Astrocyte of the spinal cord (primary cell): ENCODE data around the gene TTLL12.

Source experiments
- DNase-seq: peaks from one replicate; pipeline ENCODE4 v3.0.0; 2011; ENCODE audit warnings: low read depth, low spot score
- H3K4me3 ChIP-seq: 2 replicates; pipeline ENCODE4 v1.5.1; 2011; ENCODE audit warnings: low read depth, mild to moderate bottlenecking, low read length, moderate library complexity
- in situ Hi-C: cut with HindIII; loops from 2 replicates; pipeline ENCODE4 v1.10.0; 2017; ENCODE audit warnings: low sequenced_read_pairs
- TF ChIP-seq, protein P1 (sequence below): IDR thresholded peaks from 2 replicates; pipeline ENCODE4 v1.5.1; 2012; ENCODE audit warnings: low read depth, mild to moderate bottlenecking, low read length, inconsistent platforms

Gene TTLL12

GRCh38 chr22:43200555-43200954 lies 13.6 kb upstream of the TTLL12 start:
- in situ Hi-C loops: no loop called here
- DNase-seq: no peak
- no peak overlapping the region for H3K4me3 ChIP-seq
- TF ChIP-seq, protein P1, sequence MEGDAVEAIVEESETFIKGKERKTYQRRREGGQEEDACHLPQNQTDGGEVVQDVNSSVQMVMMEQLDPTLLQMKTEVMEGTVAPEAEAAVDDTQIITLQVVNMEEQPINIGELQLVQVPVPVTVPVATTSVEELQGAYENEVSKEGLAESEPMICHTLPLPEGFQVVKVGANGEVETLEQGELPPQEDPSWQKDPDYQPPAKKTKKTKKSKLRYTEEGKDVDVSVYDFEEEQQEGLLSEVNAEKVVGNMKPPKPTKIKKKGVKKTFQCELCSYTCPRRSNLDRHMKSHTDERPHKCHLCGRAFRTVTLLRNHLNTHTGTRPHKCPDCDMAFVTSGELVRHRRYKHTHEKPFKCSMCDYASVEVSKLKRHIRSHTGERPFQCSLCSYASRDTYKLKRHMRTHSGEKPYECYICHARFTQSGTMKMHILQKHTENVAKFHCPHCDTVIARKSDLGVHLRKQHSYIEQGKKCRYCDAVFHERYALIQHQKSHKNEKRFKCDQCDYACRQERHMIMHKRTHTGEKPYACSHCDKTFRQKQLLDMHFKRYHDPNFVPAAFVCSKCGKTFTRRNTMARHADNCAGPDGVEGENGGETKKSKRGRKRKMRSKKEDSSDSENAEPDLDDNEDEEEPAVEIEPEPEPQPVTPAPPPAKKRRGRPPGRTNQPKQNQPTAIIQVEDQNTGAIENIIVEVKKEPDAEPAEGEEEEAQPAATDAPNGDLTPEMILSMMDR: no peak

DNA sequence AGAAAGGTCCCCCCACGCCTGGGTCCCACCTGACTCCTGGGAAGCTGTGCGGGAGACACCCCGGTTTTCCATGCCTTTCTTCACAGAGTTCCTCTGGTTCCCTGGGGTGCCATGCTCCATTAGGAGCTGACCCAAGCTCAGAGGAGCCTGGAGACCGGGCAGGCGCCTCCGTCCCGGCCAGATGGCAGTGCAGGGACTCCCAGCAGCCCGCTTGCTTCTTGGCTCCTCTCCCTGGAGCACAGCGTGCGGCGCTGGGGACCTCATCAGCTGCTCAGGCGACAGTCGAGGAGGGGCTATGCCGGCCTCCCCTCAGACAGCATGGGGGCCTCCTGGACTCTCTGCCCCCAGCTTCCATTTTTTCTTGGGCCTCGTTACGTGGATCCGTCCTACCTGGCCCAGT lies 13.1 kb upstream of the TTLL12 start:
- TF ChIP-seq, protein P1: no peak
- no peak for DNase-seq
- no peak overlapping the region for H3K4me3 ChIP-seq
- in situ Hi-C loops: no loop called here

DNA sequence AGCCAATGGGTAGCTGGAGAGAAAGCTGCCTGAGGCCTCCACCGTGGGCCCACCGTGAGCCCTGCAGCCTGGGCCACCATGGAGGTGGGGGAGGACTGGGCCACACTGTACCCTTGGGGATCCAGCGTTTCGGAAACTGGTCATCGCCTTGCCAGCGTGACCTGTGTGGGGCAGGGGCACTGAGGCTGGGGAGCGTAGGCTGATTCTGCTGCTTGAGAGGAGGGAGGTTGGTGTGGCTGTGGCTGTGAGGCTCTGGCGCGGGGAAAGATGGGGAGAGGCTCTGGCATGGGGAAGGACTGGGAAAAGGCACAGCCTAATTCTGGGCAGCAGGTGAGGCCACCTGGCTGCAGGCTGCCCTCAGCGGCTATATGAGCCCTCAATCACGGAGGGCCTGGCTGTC lies 12.6 kb upstream of the TTLL12 start:
- DNase-seq: no peak
- H3K4me3 ChIP-seq: no peak overlapping the region
- in situ Hi-C loops: no loop called here
- TF ChIP-seq, protein P1: no peak

DNA sequence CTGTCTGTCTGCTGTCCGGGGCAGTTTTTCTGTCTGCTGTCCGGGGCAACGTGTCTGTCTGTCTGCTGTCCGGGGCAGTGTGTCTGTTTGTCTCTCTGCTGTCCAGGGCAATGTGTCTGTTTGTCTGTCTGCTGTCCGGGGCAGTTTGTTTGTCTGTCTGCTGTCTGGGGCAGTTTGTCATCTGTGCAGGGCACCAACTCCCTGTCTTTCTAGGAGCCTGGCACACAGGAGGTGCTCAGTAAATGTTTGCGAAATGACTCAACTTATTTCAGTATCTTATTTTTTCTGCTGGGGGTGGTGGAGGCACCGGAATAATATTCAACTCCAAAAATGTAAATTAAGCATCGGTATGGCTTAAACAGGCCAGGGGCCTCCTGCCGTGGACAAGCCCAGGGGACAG lies 12.0 kb upstream of the TTLL12 start:
- no peak overlapping the region for H3K4me3 ChIP-seq
- no peak for DNase-seq
- in situ Hi-C loops: no loop called here
- TF ChIP-seq, protein P1: no peak

DNA sequence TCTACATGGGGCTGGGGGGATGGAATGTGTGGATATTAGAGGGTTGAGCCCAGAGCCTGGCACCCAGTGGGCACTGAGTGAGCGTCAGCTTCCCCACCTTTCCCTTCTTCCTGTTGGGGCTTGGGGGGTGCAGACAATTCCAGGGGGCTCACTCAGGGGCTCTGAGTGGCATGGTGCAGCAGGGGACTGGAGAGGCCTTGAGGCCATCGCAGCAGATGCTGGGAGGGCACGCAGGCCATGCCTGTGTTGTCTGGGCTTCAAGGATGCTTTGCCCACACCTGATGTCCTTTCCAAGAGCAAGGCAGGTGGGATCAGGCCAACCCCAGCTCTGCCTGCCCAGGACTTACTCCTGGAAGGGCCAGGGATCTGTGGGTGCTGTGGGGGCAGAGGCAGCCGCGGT lies 11.2 kb upstream of the TTLL12 start:
- DNase-seq: no peak
- in situ Hi-C loops: no loop called here
- TF ChIP-seq, protein P1: no peak
- no peak overlapping the region for H3K4me3 ChIP-seq

- TF ChIP-seq, protein P1: no peak
- H3K4me3 ChIP-seq: no peak overlapping the region
- DNase-seq: peak; percentile 38
- in situ Hi-C loops: no loop called here
Measured at GRCh38 chr22:43197271-43197941, 10.5 kb upstream of the TTLL12 start.
